ENCODE measurements around the gene LHX3.

Gene LHX3

GRCh38 chr9:136245219-136246150 lies 40.6 kb upstream of the LHX3 start, which contains the start of gene QSOX2:
TSS of gene QSOX2 (minus strand) at chr9:136245812. CDS start at chr9:136245803, 9 bp downstream.
- DNase-seq (peak; percentile 72 to 78 (median 76)), ATAC-seq (replicated peaks) (peak; percentile 82)
- H3K36me3 Mint-ChIP-seq (ENCODE audit: insufficient read depth): peaks cover 7% of the 10 kb centered on the region
- H3K4me1 Mint-ChIP-seq (ENCODE audit: low read depth in 2 of 2): peaks cover 24 to 34% of the 10 kb centered on the region in 2 donors
- no peaks in the 10 kb centered on the region for H3K9me3 Mint-ChIP-seq
- H3K4me3 Mint-ChIP-seq: peak within 1 kb of the TSS; percentile 93 to 98
- peak within 1 kb of the TSS; percentile 78 to 81 for H3K27ac Mint-ChIP-seq
- no peaks in the 10 kb centered on the region for H3K27me3 Mint-ChIP-seq

- Mint-ChIP-seq H3K9me3 (no peaks in the 10 kb centered on the region), H3K36me3 (ENCODE audit: insufficient read depth) (peaks cover 7% of the 10 kb centered on the region), H3K4me1 (ENCODE audit: low read depth in 2 of 2) (peaks cover 24 to 34% of the 10 kb centered on the region in 2 donors)
Measured at GRCh38 chr9:136244969-136245218, 40.0 kb upstream of the LHX3 start.

GRCh38 chr9:136244122-136244968 lies 39.4 kb upstream of the LHX3 start:
- Mint-ChIP-seq H3K27ac (peak overlapping the region; percentile 78 to 81), H3K4me1 (ENCODE audit: low read depth in 2 of 2) (peaks cover 26 to 38% of the 10 kb centered on the region in 2 donors), H3K27me3 (no peaks in the 10 kb centered on the region), H3K9me3 (no peaks in the 10 kb centered on the region), H3K4me3 (peak overlapping the region; percentile 93 to 98), H3K36me3 (ENCODE audit: insufficient read depth) (peaks cover 7% of the 10 kb centered on the region)
- DNase-seq (no peak), ATAC-seq (replicated peaks) (peak; percentile 22)

More at GRCh38 chr9:136244969-136245218, 40.0 kb upstream of the LHX3 start:
- H3K27ac Mint-ChIP-seq: peak overlapping the region; percentile 78 to 81
- ATAC-seq (replicated peaks): no peak
- no peaks in the 10 kb centered on the region for H3K27me3 Mint-ChIP-seq
- DNase-seq: no peak
- H3K4me3 Mint-ChIP-seq: peak overlapping the region; percentile 93 to 98

- Mint-ChIP-seq H3K4me1 (ENCODE audit: low read depth in 2 of 2) (peaks cover 29 to 40% of the 10 kb centered on the region in 2 donors), H3K27ac (peak overlapping the region; percentile 78 to 81), H3K36me3 (ENCODE audit: insufficient read depth) (peaks cover 7% of the 10 kb centered on the region), H3K4me3 (peak overlapping the region; percentile 93 to 98), H3K9me3 (no peaks in the 10 kb centered on the region), H3K27me3 (no peaks in the 10 kb centered on the region)
- DNase-seq: no peak
- no peak for ATAC-seq (replicated peaks)
Measured at GRCh38 chr9:136243631-136244030, 38.7 kb upstream of the LHX3 start.

GRCh38 chr9:136242918-136243525 lies 38.1 kb upstream of the LHX3 start:
- H3K4me1 Mint-ChIP-seq (ENCODE audit: low read depth in 2 of 2): peaks cover 29 to 43% of the 10 kb centered on the region in 2 donors
- DNase-seq (no peak), ATAC-seq (replicated peaks) (no peak)
- no peaks in the 10 kb centered on the region for H3K27me3 Mint-ChIP-seq
- H3K27ac Mint-ChIP-seq: no peak overlapping the region
- H3K36me3 Mint-ChIP-seq (ENCODE audit: insufficient read depth): peaks cover 7% of the 10 kb centered on the region
- H3K9me3 Mint-ChIP-seq: no peaks in the 10 kb centered on the region
- peak overlapping the region in 1 of 2 donors; percentile 17 for H3K4me3 Mint-ChIP-seq

DNA sequence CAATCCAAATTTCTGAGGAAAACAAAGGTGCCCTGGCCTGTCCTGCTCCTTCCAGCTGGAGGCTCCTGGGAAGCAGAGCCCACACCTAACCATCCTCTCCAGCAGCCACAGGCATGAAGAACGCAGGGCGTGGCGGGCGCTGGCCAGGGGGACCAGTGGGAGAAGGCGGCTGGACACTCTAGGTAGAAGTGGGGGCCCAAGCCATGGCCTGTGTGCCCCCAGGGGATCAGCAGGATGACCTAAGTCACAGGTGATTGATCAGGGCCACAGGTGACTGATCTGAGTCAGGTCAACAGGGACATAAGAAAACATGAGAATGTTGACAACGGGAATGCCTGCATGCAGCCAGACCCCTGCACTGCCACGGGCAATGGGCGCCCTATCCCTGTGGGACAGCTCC lies 37.3 kb upstream of the LHX3 start:
- H3K36me3 Mint-ChIP-seq (ENCODE audit: insufficient read depth): peaks cover 3% of the 10 kb centered on the region
- no peak for ATAC-seq (replicated peaks)
- DNase-seq: no peak
- H3K4me1 Mint-ChIP-seq (ENCODE audit: low read depth in 2 of 2): peaks cover 29 to 46% of the 10 kb centered on the region in 2 donors
- H3K4me3 Mint-ChIP-seq: no peak overlapping the region
- H3K9me3 Mint-ChIP-seq: no peaks in the 10 kb centered on the region
- H3K27me3 Mint-ChIP-seq: no peaks in the 10 kb centered on the region
- no peak overlapping the region for H3K27ac Mint-ChIP-seq

- ATAC-seq (replicated peaks) (no peak), DNase-seq (no peak)
- Mint-ChIP-seq H3K27me3 (no peaks in the 10 kb centered on the region), H3K9me3 (no peaks in the 10 kb centered on the region), H3K4me1 (ENCODE audit: low read depth in 2 of 2) (peaks cover 29 to 46% of the 10 kb centered on the region in 2 donors), H3K4me3 (no peak overlapping the region), H3K36me3 (ENCODE audit: insufficient read depth) (peaks cover 3% of the 10 kb centered on the region), H3K27ac (no peak overlapping the region)
Measured at GRCh38 chr9:136241542-136241941, 36.6 kb upstream of the LHX3 start.

- H3K4me1 Mint-ChIP-seq (ENCODE audit: low read depth in 2 of 2): peaks cover 29 to 46% of the 10 kb centered on the region in 2 donors
Measured at GRCh38 chr9:136240941-136241340, 36.0 kb upstream of the LHX3 start.

DNA sequence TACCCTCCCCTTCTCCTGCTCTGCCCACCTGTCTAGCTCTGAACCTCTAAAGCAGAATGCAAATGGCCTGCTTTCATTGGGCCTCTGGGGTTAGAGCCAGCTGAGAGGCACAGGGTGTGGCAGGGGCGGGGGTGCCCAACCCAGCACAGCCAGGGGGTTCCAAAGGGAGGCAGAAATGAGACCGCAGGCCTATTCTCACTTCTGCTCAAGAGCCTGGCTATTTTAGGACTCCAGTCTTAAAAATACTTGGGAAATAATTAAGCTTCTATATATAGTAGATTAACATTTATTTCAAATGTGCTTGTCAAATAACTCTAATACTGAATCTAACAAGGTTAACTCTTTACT lies 35.0 kb upstream of the LHX3 start:
- peaks cover 4% of the 10 kb centered on the region for H3K36me3 Mint-ChIP-seq (ENCODE audit: insufficient read depth)
- no peaks in the 10 kb centered on the region for H3K9me3 Mint-ChIP-seq
- peaks cover 27 to 46% of the 10 kb centered on the region in 2 donors for H3K4me1 Mint-ChIP-seq (ENCODE audit: low read depth in 2 of 2)
- DNase-seq: no peak
- H3K27me3 Mint-ChIP-seq: no peaks in the 10 kb centered on the region
- no peak overlapping the region for H3K4me3 Mint-ChIP-seq
- no peak overlapping the region for H3K27ac Mint-ChIP-seq
- peak; percentile 30 for ATAC-seq (replicated peaks)

More at GRCh38 chr9:136240941-136241340, 36.0 kb upstream of the LHX3 start:
- H3K36me3 Mint-ChIP-seq (ENCODE audit: insufficient read depth): peaks cover 3% of the 10 kb centered on the region
- no peak for ATAC-seq (replicated peaks)
- H3K9me3 Mint-ChIP-seq: no peaks in the 10 kb centered on the region
- H3K27ac Mint-ChIP-seq: peak overlapping the region in 1 of 2 donors; percentile 44
- no peaks in the 10 kb centered on the region for H3K27me3 Mint-ChIP-seq
- DNase-seq: no peak
- H3K4me3 Mint-ChIP-seq: no peak overlapping the region

DNA sequence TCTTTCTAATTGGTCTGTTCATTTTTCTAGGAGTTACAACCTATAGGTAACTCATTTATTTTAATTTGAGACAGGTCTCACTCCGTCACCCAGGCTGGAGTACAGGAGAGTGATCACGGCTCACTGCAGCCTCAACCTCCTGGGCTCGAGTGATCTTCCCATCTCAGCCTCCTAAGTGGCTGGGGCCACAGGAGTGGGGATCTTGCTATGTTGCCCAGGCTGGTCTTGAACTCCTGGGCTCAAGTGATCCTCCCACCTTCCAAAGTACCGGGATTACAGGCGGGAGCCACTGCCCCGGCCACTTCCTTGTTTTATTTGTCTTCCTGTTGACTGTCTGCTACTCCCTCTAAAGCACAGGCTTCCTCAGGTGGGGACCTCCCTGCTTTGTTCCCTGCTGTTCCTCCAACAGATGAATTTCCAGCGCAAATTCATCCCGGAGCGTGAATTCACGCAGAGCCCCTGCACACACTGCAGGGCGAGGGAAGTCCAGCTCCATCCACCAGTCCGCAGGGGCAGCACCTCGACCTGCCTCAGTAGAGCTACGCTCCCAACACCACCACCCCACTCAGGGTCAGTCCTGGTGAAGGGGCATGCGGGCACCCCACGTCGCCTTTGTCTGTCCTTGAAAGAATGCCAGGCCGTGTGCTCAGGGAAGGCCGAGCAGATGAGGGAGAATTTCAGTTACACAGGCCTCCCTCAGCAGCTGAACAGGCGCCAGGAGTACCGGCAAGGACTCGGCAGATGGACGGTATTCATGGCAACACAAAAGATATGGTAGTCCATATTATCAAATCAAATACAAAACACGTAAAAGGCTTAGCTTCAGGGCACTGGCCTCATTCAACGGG lies 34.4 kb upstream of the LHX3 start:
- H3K27me3 Mint-ChIP-seq: no peaks in the 10 kb centered on the region
- H3K4me1 Mint-ChIP-seq (ENCODE audit: low read depth in 2 of 2): peaks cover 21 to 44% of the 10 kb centered on the region in 2 donors
- DNase-seq: no peak
- no peaks in the 10 kb centered on the region for H3K9me3 Mint-ChIP-seq
- H3K4me3 Mint-ChIP-seq: no peak overlapping the region
- peaks cover 3% of the 10 kb centered on the region for H3K36me3 Mint-ChIP-seq (ENCODE audit: insufficient read depth)
- H3K27ac Mint-ChIP-seq: peak overlapping the region in 1 of 2 donors; percentile 72
- ATAC-seq (replicated peaks): no peak

- H3K27ac Mint-ChIP-seq: peak overlapping the region in 1 of 2 donors; percentile 72
- no peaks in the 10 kb centered on the region for H3K9me3 Mint-ChIP-seq
- ATAC-seq (replicated peaks) (no peak), DNase-seq (no peak)
- H3K4me3 Mint-ChIP-seq: no peak overlapping the region
- H3K4me1 Mint-ChIP-seq (ENCODE audit: low read depth in 2 of 2): peaks cover 19 to 38% of the 10 kb centered on the region in 2 donors
- H3K36me3 Mint-ChIP-seq (ENCODE audit: insufficient read depth): peaks cover 3% of the 10 kb centered on the region
- H3K27me3 Mint-ChIP-seq: no peaks in the 10 kb centered on the region
Measured at GRCh38 chr9:136238342-136238732, 33.4 kb upstream of the LHX3 start.

- no peak for ATAC-seq (replicated peaks)
- H3K27ac Mint-ChIP-seq: no peak overlapping the region
- H3K4me3 Mint-ChIP-seq: no peak overlapping the region
- DNase-seq: no peak
- H3K4me1 Mint-ChIP-seq (ENCODE audit: low read depth in 2 of 2): peaks cover 16 to 34% of the 10 kb centered on the region in 2 donors
- no peaks in the 10 kb centered on the region for H3K27me3 Mint-ChIP-seq
- no peaks in the 10 kb centered on the region for H3K9me3 Mint-ChIP-seq
- H3K36me3 Mint-ChIP-seq (ENCODE audit: insufficient read depth): peaks cover 3% of the 10 kb centered on the region
Measured at GRCh38 chr9:136237486-136238341, 32.8 kb upstream of the LHX3 start.

Measured in effector memory CD8-positive, alpha-beta T cell (primary cell).